GM19240 (cell line): ENCODE data around the gene PPP1R14C.
"Not testable (repeated sequence)": the region's sequence is repeated elsewhere in the genome, so short reads cannot be mapped to it uniquely, and the experiment has no call there.

Source experiments
- DNase-seq: peaks from one replicate; pipeline ENCODE4 v3.0.0; 2011; ENCODE audit warnings: low spot score; ENCODE audit not compliant: insufficient read length

PPP1R14C gene

GRCh38 chr6:150167479-150167873 is 24.6 kb downstream of the PPP1R14C start:
- no peak for DNase-seq

DNA sequence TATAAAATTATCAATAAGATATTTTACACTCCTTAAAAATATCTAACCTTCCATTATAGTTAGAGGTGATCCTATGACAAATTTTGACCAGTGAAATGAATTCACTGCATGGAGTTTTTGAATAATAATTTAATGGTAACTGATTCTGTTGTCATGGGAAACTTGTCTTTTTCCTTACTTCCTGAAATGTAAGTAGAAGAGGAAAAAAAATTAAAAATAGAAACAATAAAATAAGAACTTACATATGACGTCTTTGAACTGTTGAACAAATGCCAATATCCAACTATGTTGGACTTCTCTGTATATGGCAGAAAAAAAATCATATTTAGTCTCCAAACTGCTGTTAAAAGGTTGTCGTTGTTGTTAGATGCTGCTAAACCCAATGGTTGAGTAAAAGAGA is 26.3 kb downstream of the PPP1R14C start:
- DNase-seq: no peak

DNA sequence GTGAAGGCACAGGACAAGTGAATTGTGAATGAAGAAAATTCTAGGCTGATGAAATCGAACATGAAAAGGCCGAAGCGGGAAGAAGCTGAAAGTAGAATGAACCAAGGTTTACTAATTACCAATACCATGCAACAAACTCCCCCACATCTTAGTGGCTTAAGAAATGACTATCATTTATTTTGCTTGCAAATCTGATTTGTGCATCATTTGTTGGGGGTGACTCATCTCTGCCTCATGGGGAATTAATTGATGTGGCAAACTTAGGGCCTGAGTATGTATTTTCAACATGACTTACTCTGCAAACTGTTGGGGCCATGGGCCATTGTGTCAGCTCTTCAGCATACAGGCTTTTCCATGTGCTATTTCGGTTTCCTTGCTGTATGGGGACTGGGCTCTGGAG is 26.8 kb downstream of the PPP1R14C start:
- no peak for DNase-seq

DNA sequence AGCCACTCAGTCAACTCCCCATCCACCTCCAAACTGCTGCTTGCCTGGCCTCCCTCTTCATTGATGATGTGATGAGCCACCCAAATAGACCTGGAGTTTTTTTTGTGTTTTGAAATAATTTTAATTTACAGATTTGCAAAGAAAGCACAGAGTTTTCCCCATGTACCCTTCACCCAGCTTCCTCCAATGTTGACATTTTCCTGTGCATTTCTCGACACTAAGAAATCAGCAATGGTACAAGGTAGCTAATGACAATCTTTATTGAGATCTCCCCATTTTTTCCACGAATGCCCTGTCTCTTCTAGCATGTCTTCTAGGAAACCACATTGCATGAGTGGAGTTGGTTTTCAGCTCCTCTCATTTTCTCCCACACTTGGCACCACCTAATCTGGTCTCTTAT is 30.1 kb downstream of the PPP1R14C start:
- no peak for DNase-seq

DNA sequence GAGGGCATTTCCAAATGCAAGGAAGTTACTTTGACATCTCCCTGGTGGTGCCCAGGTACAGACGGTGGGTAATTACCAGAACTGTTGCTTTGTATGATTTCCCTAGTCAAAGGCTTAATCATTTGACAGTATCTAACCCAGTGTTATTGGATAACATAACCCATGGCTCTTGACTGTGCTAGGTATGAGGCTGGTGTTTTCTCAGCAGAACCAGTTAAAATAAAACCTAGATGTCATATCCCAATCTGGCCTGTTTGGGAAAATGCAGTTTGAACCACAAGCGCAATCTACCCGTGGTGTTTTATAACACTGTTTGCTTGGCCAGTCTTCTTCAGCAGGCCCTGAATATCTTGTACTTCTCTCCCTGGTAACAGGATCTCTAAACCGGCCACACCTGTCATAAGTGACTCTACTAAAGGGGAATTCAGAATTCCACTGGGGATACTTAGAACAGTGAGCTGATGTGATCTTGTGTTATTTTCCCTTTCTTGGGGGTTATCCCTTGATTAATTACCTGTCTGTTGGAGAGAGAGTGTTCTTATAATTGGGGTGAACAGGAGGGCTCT is 32.8 kb downstream of the PPP1R14C start:
- no peak for DNase-seq

DNA sequence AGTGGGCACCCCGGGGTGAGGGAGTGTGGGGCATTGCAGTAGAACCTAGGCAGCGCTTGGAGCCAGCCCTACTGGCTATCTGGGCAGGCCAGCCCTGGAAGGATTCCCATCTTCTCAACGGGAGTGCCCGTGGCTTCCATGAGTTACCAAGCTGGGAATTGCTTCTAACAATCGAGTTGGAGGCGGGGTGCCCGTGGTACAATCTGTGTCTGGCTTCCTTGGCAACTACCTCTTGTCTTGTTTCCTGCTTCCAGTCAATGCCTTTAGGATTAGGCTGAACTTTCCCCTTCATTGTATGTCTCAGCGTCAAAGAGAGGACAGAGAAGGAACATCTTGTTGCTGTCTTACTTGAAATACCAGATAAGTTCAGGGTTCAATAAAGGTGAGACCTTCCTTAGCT is 33.3 kb downstream of the PPP1R14C start:
- no peak for DNase-seq

DNA sequence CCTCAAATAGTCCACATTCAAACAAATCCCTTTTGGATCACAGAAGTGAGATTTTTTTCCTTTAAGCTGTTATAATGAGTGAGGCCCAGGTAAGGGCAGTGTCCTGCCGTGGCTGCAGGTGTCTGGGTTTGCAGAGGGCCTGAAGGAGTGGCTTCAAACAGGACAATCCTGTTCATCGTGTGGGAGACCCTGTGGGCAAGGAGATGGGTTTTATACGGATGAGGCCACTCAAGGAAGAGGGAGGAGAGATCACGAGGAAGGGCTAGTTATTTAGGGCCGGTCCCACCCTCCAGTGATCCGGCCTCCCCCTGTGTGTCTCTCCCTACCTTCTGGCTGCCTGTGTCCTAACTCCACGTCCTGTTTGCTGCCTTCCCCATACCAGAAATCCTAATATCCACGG is 33.8 kb downstream of the PPP1R14C start:
- no peak for DNase-seq

GRCh38 chr6:150177259-150177951 is 34.6 kb downstream of the PPP1R14C start:
- DNase-seq: no peak

- DNase-seq: no peak
Observed at GRCh38 chr6:150177952-150178520, 35.2 kb downstream of the PPP1R14C start.

DNA sequence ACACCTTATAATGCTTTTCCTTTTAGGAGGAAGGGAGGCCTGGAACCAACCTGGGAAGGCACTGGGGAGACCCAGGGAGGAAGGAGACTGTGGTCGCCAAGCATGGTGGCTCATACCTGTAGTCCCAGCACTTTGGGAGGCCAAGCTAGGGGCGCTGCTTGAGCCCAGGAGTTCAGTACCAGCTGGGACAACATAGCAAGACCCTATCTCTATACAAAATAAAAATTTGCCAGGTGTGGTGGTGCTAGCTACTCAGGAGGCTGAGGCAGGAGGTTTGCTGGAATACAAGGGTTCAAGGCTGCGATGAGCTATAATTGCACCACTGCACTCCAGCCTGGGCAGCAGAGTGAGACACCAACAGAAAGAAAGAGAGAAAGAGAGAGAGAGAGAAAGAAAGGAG is 36.2 kb downstream of the PPP1R14C start:
- DNase-seq: no peak

DNA sequence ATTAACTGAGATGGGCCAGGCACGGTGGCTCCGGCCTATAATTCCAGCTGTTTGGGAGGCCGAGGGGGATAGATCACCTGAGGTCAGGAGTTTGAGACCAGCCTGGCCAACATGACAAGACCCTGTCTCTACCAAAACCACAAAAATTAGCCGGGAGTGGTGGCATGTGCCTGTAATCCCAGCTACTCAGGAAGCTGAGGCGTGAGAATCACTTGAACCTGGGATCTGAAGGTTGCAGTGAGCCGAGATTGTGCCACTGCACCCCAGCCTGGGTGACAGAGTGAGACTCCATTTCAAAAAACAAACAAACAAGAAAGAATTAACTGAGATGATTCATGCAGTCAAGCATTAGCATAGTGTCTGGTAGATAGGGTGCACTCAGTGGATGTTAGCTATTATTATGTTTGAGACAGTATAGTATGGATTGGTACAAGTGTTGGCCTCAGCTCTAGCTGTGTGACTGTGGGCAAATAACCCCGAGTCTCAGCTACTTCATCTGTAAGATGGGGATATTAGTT is 37.1 kb downstream of the PPP1R14C start:
- DNase-seq: not testable (repeated sequence)

DNA sequence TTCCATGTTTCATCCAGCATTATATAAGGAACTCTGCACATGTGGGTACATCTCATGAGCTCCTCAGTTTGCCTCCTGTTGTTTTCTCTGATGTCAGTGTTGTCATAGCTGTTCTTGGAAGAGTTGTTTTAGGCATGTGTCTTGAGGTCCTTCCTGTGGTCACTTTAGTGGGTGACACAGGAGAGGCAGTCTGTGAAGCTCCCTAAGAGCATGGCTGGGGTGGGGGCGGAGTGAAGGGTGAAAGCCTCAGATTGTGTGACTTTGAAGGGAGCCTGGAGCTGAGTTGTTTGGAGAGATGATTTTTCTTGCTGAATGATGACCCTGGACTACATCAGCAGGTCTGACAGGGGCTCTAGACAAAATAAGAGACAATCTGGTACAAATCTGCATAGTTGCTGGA is 37.7 kb downstream of the PPP1R14C start:
- no peak for DNase-seq

DNA sequence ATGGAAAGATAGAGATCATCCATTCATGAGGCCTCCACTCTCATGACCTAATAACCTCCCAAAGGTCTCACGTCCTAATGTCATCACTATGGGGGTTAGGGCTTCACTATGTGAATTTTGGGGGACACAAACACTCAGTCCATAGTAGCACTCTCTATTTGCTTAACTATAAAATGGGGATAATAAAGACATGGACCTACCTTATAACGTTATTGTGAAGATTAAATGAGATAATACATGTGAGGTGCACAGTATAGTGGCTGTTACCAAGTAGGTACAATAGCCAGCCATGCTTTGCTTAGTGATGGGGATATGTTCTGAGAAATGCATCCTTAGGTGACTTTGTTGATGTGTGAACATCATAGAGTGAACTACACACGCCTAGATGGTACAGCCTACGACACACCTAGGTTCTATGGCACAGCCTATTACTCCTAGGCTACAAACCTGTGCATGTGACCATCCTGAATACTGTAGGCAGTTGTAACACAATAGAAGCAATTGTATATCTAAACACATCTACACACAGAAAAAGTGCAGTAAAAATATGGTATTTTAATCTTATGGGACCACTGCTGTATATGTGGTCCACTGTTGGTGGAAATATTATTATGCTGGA is 39.7 kb downstream of the PPP1R14C start:
- no peak for DNase-seq

- DNase-seq: no peak
Observed at GRCh38 chr6:150183105-150183504, 40.3 kb downstream of the PPP1R14C start.

- no peak for DNase-seq
Observed at GRCh38 chr6:150183966-150184365, 41.1 kb downstream of the PPP1R14C start.

DNA sequence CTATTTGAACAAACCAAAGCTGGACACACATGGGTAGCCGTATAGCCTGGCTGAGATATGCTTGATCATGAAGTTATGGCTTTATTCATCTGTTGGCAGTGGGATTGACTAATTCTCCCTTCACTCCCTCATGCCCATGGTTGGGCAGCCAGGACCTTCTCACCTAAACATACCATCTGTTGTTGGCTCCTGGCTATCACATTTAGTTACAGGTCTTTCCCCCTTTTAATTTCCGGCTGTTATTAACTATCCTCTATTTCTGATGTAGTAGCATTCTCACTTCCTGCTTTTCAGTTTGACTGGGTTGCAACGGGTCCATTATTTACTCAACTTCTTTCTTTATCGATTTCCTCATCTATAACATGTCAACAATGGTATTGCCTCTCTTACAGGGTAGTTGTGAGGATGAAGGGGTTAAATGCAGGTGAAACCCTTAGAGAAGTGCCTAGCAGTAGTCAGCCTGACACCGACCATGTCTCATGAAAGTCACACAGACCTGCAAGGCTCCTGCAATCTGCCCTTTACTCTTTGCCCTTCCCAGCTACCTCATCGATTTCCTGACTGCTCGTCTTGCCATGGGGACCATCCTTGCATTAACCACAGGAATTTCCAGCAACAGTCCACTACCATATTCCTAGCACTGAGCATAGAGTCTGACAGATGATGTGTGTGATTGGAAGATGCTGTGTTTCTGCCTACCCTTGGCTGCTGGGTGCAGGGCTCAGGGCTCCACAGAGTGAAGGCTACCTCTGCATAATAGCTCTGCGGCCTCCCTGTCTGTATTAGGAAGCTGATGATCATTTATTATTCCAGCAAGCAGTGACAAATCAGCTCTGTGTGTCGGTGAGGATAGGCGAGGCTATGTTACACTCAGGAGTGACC is 42.2 kb downstream of the PPP1R14C start:
- no peak for DNase-seq

GRCh38 chr6:150185732-150186117 is 42.9 kb downstream of the PPP1R14C start:
- no peak for DNase-seq

DNA sequence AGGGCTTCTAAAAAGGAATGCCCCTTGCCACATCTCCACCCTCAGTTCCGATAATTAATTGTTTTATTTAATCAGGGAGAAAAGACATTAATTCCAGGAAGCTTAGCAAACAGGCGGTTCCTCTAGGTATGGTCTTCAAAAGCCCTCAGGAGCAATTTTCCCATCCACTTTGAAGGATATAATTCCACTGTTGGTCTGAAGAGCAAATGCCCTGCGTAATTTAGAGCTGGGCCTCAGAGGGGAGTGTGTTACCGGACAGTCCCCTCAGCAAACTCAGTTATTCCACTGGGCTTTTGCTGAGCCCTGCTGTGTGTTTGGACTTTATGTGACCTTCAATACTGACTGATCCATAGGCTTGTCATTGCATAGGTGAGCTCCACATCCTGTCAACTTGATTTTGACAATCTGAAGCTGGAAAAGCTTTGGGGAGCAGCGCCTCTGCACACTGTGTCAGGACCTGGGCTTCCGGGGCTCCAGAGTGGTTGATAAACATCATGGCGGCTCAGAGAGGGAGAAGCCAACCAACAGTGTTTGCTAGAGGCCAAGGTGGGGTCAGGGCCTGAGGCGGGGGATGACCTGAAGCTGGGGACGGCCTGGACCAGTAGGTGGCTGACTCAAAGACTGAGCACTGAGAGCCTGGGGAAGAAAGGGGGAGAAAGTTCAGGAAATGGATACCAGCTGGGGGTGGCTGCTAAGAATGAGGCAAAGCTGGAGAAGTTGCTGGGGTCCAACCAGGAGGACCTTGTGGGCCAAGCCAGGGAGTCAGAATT is 43.5 kb downstream of the PPP1R14C start:
- DNase-seq: no peak

DNA sequence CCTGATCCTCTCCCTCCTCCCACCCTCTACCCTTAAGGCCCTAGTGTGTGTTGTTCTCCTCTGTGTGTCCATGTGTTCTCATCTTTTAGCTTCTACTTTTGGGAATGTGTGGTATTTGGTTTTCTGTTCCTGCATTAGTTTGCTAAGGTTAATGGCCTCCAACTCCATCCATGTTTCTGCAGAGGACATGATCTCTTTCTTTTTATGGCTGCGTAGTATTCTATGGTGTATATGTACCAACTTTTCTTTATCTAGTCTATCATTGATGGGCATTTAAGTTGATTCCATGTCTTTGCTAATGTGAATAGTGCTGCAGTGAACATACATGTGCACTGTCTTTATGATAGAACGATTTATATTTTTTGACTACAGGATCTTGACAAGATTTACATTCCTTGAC is 44.6 kb downstream of the PPP1R14C start:
- DNase-seq: not testable (repeated sequence)

DNA sequence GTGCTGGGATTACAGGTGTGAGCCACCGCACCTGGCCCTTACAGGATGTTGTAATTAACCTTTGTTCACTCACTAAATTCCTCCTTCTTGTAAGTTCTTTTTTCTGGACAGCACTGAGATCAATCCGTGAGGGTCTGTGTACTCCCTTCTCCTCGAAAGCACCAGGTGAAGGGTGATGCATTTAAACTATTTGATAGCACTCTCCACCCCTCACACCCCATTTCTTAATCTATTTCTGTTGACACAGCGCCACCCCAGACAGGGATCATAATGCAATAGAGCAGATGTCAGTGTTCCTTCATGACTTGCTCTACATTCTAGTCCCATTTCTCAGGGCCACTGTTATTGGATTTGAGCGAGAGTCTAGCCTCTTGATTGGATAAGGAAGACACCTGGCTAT is 46.3 kb downstream of the PPP1R14C start:
- no peak for DNase-seq

- no peak for DNase-seq
Observed at GRCh38 chr6:150191809-150192208, 49.0 kb downstream of the PPP1R14C start.
